Ascending aorta (tissue), 2 donors: Measurements from ENCODE around the gene CD44. TPM values are rescaled to one million over a fixed set of nuclear protein-coding genes. Genes with fewer than 3 reads are reported as not detected.

Experiments
- DNase-seq, 2 donors: peaks; one replicate each; pipeline ENCODE4 v3.0.0-alpha.2; 2019; ENCODE audit warnings: low spot score in 2 of 2
- H3K27ac ChIP-seq, 2 donors: fragments of 200-600 bp; sonication (generic); one replicate each; pipeline ENCODE4 v1.5.1; 2016 to 2017; ENCODE audit warnings: mild to moderate bottlenecking in 1 of 2
- H3K27me3 ChIP-seq: fragments of 200-600 bp; sonication (generic); one replicate; pipeline ENCODE4 v1.5.1; 2017
- H3K36me3 ChIP-seq, 2 donors: fragments of 200-600 bp; sonication (generic); one replicate each; pipeline ENCODE4 v1.5.1; 2016
- H3K4me1 ChIP-seq, 2 donors: fragments of 200-600 bp; sonication (generic); one replicate each; pipeline ENCODE4 v1.5.1; 2016 to 2017; ENCODE audit warnings: mild to moderate bottlenecking in 1 of 2
- H3K4me3 ChIP-seq, 2 donors: fragments of 200-600 bp; sonication (generic); one replicate each; pipeline ENCODE4 v1.5.1; 2016 to 2017; ENCODE audit warnings: mild to moderate bottlenecking in 1 of 2
- H3K9me3 ChIP-seq, 2 donors: fragments of 200-600 bp; sonication (generic); one replicate each; pipeline ENCODE4 v1.5.1; 2016
- CTCF ChIP-seq, 3 experiments: fragments of 200-600 bp in 2 of 3; fragments of 450-650 bp in 1 of 3; sonication (generic) in 2 of 3; IDR thresholded peaks; one replicate each; pipeline ENCODE4 v1.5.1; 2016 to 2019; ENCODE audit warnings: antibody characterized with exemption in 3 of 3, mild to moderate bottlenecking in 1 of 3, moderate library complexity in 1 of 3
- intact Hi-C: fragments of 100-400 bp; cut with DNase I; formaldehyde crosslinking; loops from one replicate; pipeline ENCODE4 v1.15.1; 2023
- total RNA-seq: library from RNA; depleted of rRNA; stranded (reverse); fragments of >200 nt; gene quantifications from one replicate; pipeline ENCODE4 v1.1.0, GENCODE V29; 2016

CD44 gene
- total RNA-seq, 1 donor from 2014 or later = 188 TPM

GRCh38 chr11:35190804-35191348 lies 51.9 kb downstream of the CD44 start:
- intact Hi-C loops = no loop called here
- no peak overlapping the region for H3K27ac ChIP-seq
- DNase-seq = no peak
- no peaks in the 10 kb centered on the region for H3K9me3 ChIP-seq
- H3K27me3 ChIP-seq = no peaks in the 10 kb centered on the region
- H3K36me3 ChIP-seq = peaks cover 36 to 54% of the 10 kb centered on the region in 2 donors
- TF ChIP-seq CTCF (IDR thresholded peaks at IDR 0.05) = no peak
- no peak overlapping the region for H3K4me3 ChIP-seq
- peaks cover 0 to 7% of the 10 kb centered on the region in 2 donors for H3K4me1 ChIP-seq

GRCh38 chr11:35192347-35192746 lies 53.4 kb downstream of the CD44 start:
- no peaks in the 10 kb centered on the region for H3K27me3 ChIP-seq
- intact Hi-C loops = no loop called here
- H3K36me3 ChIP-seq = peaks cover 35 to 58% of the 10 kb centered on the region in 2 donors
- peak overlapping the region; percentile 38 to 41 for H3K27ac ChIP-seq
- no peaks in the 10 kb centered on the region for H3K9me3 ChIP-seq
- TF ChIP-seq CTCF (IDR thresholded peaks at IDR 0.05) = no peak
- H3K4me1 ChIP-seq = peaks cover 0 to 5% of the 10 kb centered on the region in 2 donors
- H3K4me3 ChIP-seq = no peak overlapping the region
- peak in 1 of 2 donors; percentile 63 for DNase-seq

GRCh38 chr11:35193767-35194166 lies 54.8 kb downstream of the CD44 start:
- no peaks in the 10 kb centered on the region for H3K27me3 ChIP-seq
- no peak for DNase-seq
- no peak overlapping the region for H3K4me3 ChIP-seq
- peaks cover 0 to 5% of the 10 kb centered on the region in 2 donors for H3K4me1 ChIP-seq
- H3K9me3 ChIP-seq = no peaks in the 10 kb centered on the region
- intact Hi-C loops = no loop called here
- H3K36me3 ChIP-seq = peaks cover 30 to 58% of the 10 kb centered on the region in 2 donors
- no peak overlapping the region for H3K27ac ChIP-seq
- no peak for TF ChIP-seq CTCF (IDR thresholded peaks at IDR 0.05)

DNA sequence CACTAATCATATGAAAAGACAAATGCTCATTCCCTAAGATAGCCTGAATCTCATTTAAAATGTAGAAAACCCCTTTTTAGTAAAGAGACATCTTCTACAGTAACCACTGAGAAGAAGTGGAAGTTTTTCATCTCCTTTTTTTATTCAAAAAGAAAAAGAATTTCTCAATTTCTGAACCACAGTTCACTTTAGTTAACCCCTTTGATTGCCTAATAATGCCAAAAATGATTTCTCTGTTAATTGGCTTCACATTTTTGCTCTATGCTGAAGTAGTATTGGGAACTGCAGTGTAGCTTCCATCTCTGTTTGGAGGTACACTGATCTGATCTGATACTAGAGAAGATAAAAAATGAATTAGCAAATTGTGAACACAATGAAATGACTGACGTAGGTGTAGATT lies 58.3 kb downstream of the CD44 start:
- intact Hi-C loops = no loop called here
- H3K4me1 ChIP-seq = peaks cover 0 to 4% of the 10 kb centered on the region in 2 donors
- no peak for TF ChIP-seq CTCF (IDR thresholded peaks at IDR 0.05)
- H3K27ac ChIP-seq = no peak overlapping the region
- no peaks in the 10 kb centered on the region for H3K27me3 ChIP-seq
- H3K4me3 ChIP-seq = no peak overlapping the region
- peaks cover 22 to 43% of the 10 kb centered on the region in 2 donors for H3K36me3 ChIP-seq
- no peak for DNase-seq
- H3K9me3 ChIP-seq = no peaks in the 10 kb centered on the region

DNA sequence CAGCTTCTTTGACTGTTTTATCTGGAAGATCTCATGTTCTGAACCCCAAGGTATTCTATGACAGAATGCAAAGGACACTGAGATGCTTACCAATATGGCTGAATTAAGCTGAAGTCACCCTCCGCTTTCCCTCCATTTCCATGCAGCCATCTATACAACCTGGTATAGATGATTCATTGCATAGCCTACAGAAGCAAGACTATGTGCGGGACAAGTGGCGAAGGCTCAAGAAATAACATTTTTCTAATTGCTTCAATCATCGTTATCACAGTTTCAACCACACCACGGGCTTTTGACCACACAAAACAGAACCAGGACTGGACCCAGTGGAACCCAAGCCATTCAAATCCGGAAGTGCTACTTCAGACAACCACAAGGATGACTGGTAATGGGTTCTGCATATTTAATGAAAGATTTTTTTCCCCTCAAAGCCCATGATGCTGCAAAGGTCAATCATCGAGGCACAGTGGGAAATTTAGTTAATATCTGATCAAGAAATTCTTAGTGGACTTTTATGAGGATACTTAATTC lies 61.9 kb downstream of the CD44 start:
- DNase-seq = no peak
- TF ChIP-seq CTCF (IDR thresholded peaks at IDR 0.05) = no peak
- intact Hi-C loops = no loop called here
- H3K27ac ChIP-seq = no peak overlapping the region
- no peaks in the 10 kb centered on the region for H3K4me1 ChIP-seq
- H3K9me3 ChIP-seq = no peaks in the 10 kb centered on the region
- H3K27me3 ChIP-seq = no peaks in the 10 kb centered on the region
- peaks cover 36 to 56% of the 10 kb centered on the region in 2 donors for H3K36me3 ChIP-seq
- H3K4me3 ChIP-seq = no peak overlapping the region
